Ovary (tissue), 3 donors: ENCODE measurements around the gene TMEM134.

Experiments
- CTCF ChIP-seq, 3 donors: fragments of 450-650 bp in 2 of 3; fragments of 200-600 bp in 1 of 3; IDR thresholded peaks; one replicate each; pipeline versions ENCODE4 v1.5.1 to v1.8.0; 2016 to 2022; ENCODE audit warnings: antibody characterized with exemption in 3 of 3, mild to moderate bottlenecking in 1 of 3
- EP300 ChIP-seq: sonication (generic); formaldehyde crosslinking; IDR thresholded peaks from one replicate; pipeline ENCODE4 v1.6.1; 2017; ENCODE audit warnings: antibody characterized with exemption
- POLR2A ChIP-seq: fragments of 450-650 bp; IDR thresholded peaks from one replicate; pipeline ENCODE4 v1.6.1; 2017; ENCODE audit warnings: antibody characterized with exemption, mild to moderate bottlenecking, moderate library complexity
- donor health status: DM: no; HTN: no; CAD: no.

GRCh38 chr11:67449116-67449844 is 19.8 kb downstream of the TMEM134 start:
- TF ChIP-seq CTCF (IDR thresholded peaks at IDR 0.05): no peak
- no peak for TF ChIP-seq EP300
- TF ChIP-seq POLR2A: no peak
